CD4-positive, alpha-beta T cell (primary cell): ENCODE results near the gene MB21D2. TPM values are rescaled to one million over a fixed set of nuclear protein-coding genes. Genes with fewer than 3 reads are reported as not detected.

Source experiments
- ATAC-seq: fragments of 200-7000 bp; cut with Tn5 transposase; one replicate; pipeline ENCODE4 v1.10.0; 2022; ENCODE audit warnings: mild to moderate bottlenecking; ENCODE audit not compliant: poor library complexity
- CTCF ChIA-PET: fragments of 350-600 bp; sonication (Branson Sonifier 250); formaldehyde crosslinking; loops from one replicate; lab custom pipeline; 2021; ENCODE audit warnings: antibody characterized with exemption, inconsistent platforms; lab: Charles Lee
- POLR2A ChIA-PET: fragments of 350-600 bp; sonication (Branson Sonifier 250); formaldehyde crosslinking; loops from one replicate; lab custom pipeline; 2021; ENCODE audit warnings: antibody characterized with exemption, inconsistent platforms; lab: Charles Lee
- DNase-seq, 14 experiments: peaks; one replicate each; pipeline ENCODE4 v3.0.0-alpha.2; 2013 to 2020; ENCODE audit warnings: mixed read lengths in 2 of 14
- H3K27ac ChIP-seq, 2 donors: one replicate each; pipeline versions ENCODE4 v1.5.1 to v1.7.0; 2013; ENCODE audit warnings: low read length in 2 of 2, low read depth in 1 of 2, mild to moderate bottlenecking in 1 of 2
- H3K27me3 ChIP-seq, 2 experiments: 1 replicate in 1 of 2; 2 replicates in 1 of 2; pipeline versions ENCODE4 v1.6.1 to v1.7.0; 2013; ENCODE audit warnings: low read length in 2 of 2, control low read depth in 1 of 2, mild to moderate bottlenecking in 1 of 2, moderate library complexity in 1 of 2; ENCODE audit not compliant: insufficient read depth in 2 of 2, control insufficient read depth in 1 of 2
- H3K36me3 ChIP-seq: one replicate; pipeline ENCODE4 v1.6.1; 2013; ENCODE audit warnings: low read length, control low read depth; ENCODE audit not compliant: insufficient read depth
- H3K4me1 ChIP-seq: one replicate; pipeline ENCODE4 v1.6.1; 2013; ENCODE audit warnings: low read length, control low read depth; ENCODE audit not compliant: insufficient read depth
- H3K4me3 ChIP-seq: one replicate; pipeline ENCODE4 v1.5.1; 2013; ENCODE audit warnings: mild to moderate bottlenecking, low read length, moderate library complexity
- H3K9me3 ChIP-seq, 2 experiments: 1 replicate in 1 of 2; 2 replicates in 1 of 2; pipeline versions ENCODE4 v1.6.1 to v1.7.0; 2013; ENCODE audit warnings: low read length in 2 of 2, mild to moderate bottlenecking in 2 of 2, control low read depth in 1 of 2, moderate library complexity in 1 of 2; ENCODE audit not compliant: control insufficient read depth in 1 of 2, insufficient read depth in 1 of 2
- H3K27ac Mint-ChIP-seq: one replicate; pipeline ENCODE4 v1.8.0; 2020; ENCODE audit warnings: mixed read lengths
- H3K27me3 Mint-ChIP-seq: one replicate; pipeline ENCODE4 v1.8.0; 2021; ENCODE audit warnings: mixed read lengths
- H3K36me3 Mint-ChIP-seq: one replicate; pipeline ENCODE4 v1.8.0; 2021; ENCODE audit warnings: low read depth, mixed read lengths
- H3K4me1 Mint-ChIP-seq: one replicate; pipeline ENCODE4 v1.8.0; 2021; ENCODE audit warnings: low read depth, mixed read lengths
- H3K4me3 Mint-ChIP-seq: one replicate; pipeline ENCODE4 v1.8.0; 2020; ENCODE audit warnings: mild to moderate bottlenecking, mixed read lengths
- H3K9me3 Mint-ChIP-seq: one replicate; pipeline ENCODE4 v1.8.0; 2020; ENCODE audit warnings: mixed read lengths
- intact Hi-C, 2 experiments: fragments of 100-400 bp; cut with DNase I in 1 of 2; cut with micrococcal nuclease in 1 of 2; formaldehyde crosslinking; loops; one replicate each; pipeline versions ENCODE4 v1.15.1 to v1.9.0; 2023 to 2025; cut with DNase I, micrococcal nuclease
- total RNA-seq, 174 experiments: library from RNA in 2 of 174; stranded (reverse) in 2 of 174; gene quantifications; one replicate each; pipeline ENCODE4 v1.2.3 and lab custom pipeline; 2021 to 2026
- TF ChIP-seq, protein P1 (sequence below): fragments of 200-600 bp; IDR thresholded peaks from one replicate; pipeline ENCODE4 v1.8.0; 2022; ENCODE audit warnings: antibody characterized with exemption, mild to moderate bottlenecking

Gene MB21D2
- total RNA-seq, 2 experiments from 2014 or later: 0.77 to 0.78 TPM

DNA sequence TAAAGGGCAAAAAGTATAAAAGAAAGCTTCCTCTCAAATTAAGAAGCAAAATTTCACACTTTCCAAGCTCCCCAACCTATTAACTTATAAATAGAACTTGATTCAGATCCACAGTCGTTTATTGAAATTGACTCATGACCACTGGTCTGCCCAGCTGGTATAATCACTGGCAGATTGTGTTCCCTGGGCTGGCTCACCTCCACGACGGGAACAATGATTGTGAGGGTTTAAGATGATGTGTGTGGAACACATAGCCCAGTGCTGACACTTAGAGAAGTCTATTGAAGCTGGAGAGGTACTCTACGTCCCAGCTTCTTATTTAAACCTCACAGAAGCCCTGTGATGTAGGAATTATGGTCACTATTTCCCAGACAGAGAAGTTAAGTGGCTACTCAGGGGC, 90.4 kb downstream of the MB21D2 start:
- Mint-ChIP-seq H3K27me3 (peaks cover 5% of the 10 kb centered on the region), H3K4me3 (no peak overlapping the region), H3K4me1 (no peaks in the 10 kb centered on the region), H3K27ac (no peak overlapping the region), H3K9me3 (peaks cover 1% of the 10 kb centered on the region), H3K36me3 (no peaks in the 10 kb centered on the region)
- Histone ChIP-seq H3K27me3 (no peaks in the 10 kb centered on the region), H3K36me3 (no peaks in the 10 kb centered on the region), H3K4me1 (no peaks in the 10 kb centered on the region), H3K27ac (no peak overlapping the region), H3K9me3 (no peaks in the 10 kb centered on the region), H3K4me3 (no peak overlapping the region)
- ATAC-seq (no peak), DNase-seq (no peak)
- ChIA-PET CTCF (no interaction called here), POLR2A (no interaction called here)
- intact Hi-C loops: no loop called here
- TF ChIP-seq, protein P1, sequence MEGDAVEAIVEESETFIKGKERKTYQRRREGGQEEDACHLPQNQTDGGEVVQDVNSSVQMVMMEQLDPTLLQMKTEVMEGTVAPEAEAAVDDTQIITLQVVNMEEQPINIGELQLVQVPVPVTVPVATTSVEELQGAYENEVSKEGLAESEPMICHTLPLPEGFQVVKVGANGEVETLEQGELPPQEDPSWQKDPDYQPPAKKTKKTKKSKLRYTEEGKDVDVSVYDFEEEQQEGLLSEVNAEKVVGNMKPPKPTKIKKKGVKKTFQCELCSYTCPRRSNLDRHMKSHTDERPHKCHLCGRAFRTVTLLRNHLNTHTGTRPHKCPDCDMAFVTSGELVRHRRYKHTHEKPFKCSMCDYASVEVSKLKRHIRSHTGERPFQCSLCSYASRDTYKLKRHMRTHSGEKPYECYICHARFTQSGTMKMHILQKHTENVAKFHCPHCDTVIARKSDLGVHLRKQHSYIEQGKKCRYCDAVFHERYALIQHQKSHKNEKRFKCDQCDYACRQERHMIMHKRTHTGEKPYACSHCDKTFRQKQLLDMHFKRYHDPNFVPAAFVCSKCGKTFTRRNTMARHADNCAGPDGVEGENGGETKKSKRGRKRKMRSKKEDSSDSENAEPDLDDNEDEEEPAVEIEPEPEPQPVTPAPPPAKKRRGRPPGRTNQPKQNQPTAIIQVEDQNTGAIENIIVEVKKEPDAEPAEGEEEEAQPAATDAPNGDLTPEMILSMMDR: no peak

DNA sequence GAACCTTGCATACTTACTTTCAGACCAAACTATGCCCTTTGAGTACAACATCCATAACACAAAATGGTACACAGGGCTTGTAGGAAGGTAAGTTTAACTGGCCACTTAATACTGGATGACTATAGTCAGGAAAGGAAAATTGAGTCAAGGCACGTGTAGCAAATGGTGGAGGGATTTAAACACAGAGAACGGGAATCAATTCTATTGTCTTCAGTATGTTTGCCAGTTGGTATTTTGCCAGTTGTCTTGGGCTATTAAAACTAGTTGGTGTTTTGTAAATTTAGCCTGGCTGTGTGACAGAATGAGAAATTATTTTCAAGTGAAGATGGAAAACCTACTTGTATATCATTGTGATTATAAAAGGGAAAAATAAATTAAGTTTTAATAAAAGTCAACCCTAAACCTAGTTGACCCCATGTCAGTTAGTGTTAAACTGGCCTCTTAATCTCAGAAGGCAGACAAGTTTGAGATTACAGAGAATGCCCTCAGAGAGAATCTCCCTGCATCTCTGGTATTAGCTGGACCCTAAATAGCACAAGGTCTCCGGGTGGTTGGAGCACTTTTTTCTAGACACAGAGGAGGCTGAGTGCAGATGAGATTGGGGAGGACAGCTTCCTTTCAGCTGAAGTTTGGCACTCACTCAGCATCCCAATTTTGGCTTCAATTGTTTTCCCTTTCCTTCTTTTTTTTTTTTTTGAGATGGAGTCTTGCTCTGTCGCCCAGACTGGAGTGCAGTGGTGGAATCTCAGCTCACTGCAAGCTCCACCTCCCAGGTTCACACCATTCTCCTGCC, 91.2 kb downstream of the MB21D2 start:
- DNase-seq (no peak), ATAC-seq (no peak)
- H3K4me3 Mint-ChIP-seq: no peak overlapping the region
- no peaks in the 10 kb centered on the region for H3K36me3 ChIP-seq
- H3K4me1 Mint-ChIP-seq: no peaks in the 10 kb centered on the region
- H3K9me3 ChIP-seq: no peaks in the 10 kb centered on the region
- peaks cover 5% of the 10 kb centered on the region for H3K27me3 Mint-ChIP-seq
- no peak overlapping the region for H3K4me3 ChIP-seq
- no peak overlapping the region for H3K27ac ChIP-seq
- peaks cover 1% of the 10 kb centered on the region for H3K9me3 Mint-ChIP-seq
- H3K27ac Mint-ChIP-seq: no peak overlapping the region
- no peaks in the 10 kb centered on the region for H3K36me3 Mint-ChIP-seq
- TF ChIP-seq, protein P1: no peak
- H3K27me3 ChIP-seq: no peaks in the 10 kb centered on the region
- ChIA-PET CTCF (no interaction called here), POLR2A (no interaction called here)
- intact Hi-C loops: no loop called here
- no peaks in the 10 kb centered on the region for H3K4me1 ChIP-seq

DNA sequence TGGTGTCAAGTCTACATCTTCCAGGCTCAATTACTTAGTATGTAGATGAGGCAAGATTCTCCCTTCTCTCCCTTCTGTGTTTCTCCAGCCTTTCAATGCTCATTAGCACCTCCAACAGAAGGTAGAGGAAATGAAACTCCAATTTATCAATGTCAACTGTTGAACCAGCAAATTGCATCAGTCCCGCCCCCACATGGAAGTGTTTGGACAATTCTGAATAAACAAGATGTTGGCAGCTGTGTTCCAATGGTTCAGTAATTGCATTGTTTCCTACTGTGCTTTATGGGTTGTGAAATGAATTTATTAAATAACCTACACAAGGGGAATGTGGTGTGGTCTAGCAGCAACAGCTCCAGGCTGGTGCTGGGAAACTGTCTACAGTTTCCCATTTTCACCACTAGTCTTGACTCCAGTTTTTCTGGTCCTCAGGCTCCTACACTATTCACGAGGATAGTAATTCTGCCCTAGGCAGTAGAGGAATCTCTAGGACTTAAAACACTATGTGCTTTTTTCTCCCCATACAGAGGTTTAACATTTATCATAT, 91.9 kb downstream of the MB21D2 start:
- no peak overlapping the region for H3K4me3 ChIP-seq
- no peaks in the 10 kb centered on the region for H3K36me3 ChIP-seq
- DNase-seq (no peak), ATAC-seq (no peak)
- CTCF ChIA-PET: no interaction called here
- no peaks in the 10 kb centered on the region for H3K36me3 Mint-ChIP-seq
- intact Hi-C loops: no loop called here
- no peaks in the 10 kb centered on the region for H3K4me1 Mint-ChIP-seq
- no peaks in the 10 kb centered on the region for H3K4me1 ChIP-seq
- H3K27me3 Mint-ChIP-seq: peaks cover 5% of the 10 kb centered on the region
- H3K27me3 ChIP-seq: no peaks in the 10 kb centered on the region
- H3K9me3 ChIP-seq: no peaks in the 10 kb centered on the region
- TF ChIP-seq, protein P1: no peak
- peaks cover 1% of the 10 kb centered on the region for H3K9me3 Mint-ChIP-seq
- no peak overlapping the region for H3K4me3 Mint-ChIP-seq
- no peak overlapping the region for H3K27ac ChIP-seq
- H3K27ac Mint-ChIP-seq: no peak overlapping the region
- POLR2A ChIA-PET: no interaction called here
